ENCODE results near the gene GLT8D2.

GLT8D2 gene

GRCh38 chr12:103948746-103949406 is 101.1 kb downstream of the GLT8D2 start:
- no peak for DNase-seq (ENCODE audit: low spot score)

GRCh38 chr12:103947871-103948555 is 102.0 kb downstream of the GLT8D2 start:
- no peak for DNase-seq (ENCODE audit: low spot score)

- no peak for DNase-seq (ENCODE audit: low spot score)
Observed at GRCh38 chr12:103944964-103945363, 105.0 kb downstream of the GLT8D2 start.
